GM21529 (cell line): Measurements from ENCODE around the gene TUBA4B.
A peak's percentile ranks its signal among the peaks of the same experiment; 100 is the strongest.
"Not testable (repeated sequence)": the region's sequence is repeated elsewhere in the genome, so short reads cannot be mapped to it uniquely, and the experiment has no call there.

Experiments used
- ATAC-seq: cut with Tn5 transposase; IDR thresholded peaks from one replicate; pipeline ENCODE4 v1.9.1; 2021; ENCODE audit not compliant: unreplicated experiment

Gene TUBA4B

DNA sequence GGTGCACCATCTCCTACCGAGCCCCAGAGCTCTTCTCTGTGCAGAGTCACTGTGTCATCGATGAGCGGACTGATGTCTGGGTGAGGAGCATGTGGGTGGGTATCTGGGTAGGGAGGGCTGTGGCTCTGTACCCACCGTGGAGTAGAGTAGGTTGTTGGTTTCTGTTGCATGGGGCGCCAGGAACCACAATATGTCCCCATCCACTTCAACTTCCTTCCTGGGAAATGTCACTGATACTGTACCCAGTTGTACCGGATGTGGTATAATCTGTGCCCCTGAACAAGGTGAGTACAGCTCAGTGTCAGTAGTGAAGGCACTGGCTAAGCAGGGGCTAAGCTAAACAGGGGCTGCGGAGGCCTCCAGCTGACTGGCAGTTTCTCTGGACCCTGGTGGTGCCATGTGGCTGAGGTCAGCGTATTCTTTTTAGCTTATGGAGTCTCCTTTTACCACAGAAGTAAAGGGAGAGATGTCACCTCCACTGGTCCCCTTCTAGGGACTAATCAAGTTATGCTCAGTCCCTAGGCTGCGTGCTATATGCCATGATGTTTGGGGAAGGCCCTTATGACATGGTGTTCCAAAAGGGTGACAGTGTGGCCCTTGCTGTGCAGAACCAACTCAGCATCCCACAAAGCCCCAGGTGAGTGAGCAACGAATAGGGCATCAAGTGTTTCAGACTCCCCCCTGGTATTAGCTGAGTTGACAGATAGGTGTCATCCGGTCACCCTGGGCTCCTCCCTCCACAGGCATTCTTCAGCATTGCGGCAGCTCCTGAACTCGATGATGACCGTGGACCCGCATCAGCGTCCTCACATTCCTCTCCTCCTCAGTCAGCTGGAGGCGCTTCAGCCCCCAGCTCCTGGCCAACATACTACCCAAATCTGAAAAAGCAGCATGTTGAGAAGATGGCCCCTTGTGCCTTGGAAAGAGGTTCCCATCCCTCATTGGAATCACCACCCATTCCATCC is 5.1 kb upstream of the TUBA4B start:
- no peak for ATAC-seq

DNA sequence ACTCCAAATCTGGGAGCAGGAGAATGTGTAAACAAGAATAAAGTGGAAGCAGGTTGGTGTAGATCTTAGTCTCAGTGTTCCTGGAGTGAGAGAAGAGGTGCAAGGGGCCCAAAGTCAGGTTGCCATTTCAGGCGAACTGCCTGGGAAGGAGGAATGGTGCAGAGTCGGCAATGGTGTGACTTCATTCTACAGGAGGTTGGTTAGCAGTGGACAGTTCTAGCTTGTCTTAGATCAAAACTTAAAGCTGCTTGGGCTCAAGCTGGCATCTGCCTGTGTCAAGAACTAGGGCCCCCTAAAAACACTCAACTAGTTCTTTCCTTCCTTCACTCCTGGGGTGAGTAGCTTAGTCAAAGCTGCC is 4.2 kb upstream of the TUBA4B start:
- ATAC-seq: no peak

DNA sequence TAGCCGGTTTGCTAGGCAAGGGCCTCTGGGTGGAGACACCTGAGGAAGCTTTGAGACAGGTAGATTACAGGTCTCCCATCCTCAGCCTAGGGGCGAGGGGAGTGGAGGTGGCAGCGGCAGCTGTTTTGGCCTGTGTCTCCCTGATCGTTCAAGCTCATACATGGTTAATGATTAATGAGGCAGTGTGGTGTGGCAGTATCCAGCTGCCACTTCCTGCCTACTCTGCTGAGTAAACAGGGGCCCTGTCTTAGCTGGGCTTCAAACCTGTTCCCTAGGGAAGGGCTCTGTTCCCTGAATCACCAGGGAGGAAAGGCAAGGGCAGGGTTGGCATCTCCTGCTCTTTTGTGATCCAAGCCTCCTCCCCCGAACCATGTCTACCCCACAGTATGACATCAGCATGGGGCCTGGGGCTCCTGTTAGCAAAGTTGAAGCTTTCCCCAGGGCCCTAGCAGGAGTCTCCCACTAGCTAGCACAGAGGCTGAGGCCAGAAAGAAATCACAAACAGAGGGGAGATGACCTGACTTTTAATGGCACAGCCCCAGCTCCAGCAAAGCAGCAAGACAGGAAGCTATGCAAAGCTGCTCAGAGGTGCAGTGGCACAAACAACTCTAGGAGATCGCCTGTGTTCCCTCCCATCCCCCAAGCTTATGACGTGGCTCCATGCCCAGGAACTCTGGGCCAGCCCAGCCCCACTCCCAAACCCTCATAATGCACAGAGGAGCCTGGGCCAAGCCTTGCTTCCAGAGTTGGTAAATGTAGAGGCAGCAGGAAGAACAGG is 3.7 kb upstream of the TUBA4B start:
- ATAC-seq: peak; percentile 30

DNA sequence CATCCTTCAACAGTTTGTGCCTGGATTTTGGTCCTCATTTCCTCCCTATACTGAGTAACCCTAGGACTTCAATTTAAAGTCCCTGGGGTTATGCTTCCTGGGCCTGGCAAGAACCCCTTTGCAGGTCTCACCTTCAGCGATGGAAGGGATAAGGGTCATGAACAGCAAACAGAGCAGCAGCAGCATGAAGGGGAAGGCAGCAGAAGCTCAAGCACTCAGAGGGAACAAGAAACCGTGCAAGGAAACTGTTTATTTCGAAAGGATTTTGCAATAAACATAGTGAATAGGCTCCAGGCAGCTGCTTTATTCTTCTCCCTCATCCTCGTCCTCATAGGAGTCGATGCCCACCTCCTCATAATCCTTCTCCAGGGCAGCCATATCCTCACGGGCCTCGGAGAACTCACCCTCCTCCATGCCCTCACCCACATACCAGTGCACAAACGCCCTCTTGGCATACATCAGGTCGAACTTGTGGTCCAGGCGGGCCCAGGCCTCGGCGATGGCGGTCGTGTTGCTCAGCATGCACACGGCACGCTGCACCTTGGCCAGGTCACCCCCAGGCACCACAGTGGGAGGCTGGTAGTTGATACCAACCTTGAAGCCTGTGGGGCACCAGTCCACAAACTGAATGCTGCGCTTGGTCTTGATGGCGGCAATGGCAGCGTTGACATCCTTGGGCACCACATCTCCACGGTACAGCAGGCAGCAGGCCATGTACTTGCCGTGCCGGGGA is 2.8 kb upstream of the TUBA4B start:
- ATAC-seq: no peak

DNA sequence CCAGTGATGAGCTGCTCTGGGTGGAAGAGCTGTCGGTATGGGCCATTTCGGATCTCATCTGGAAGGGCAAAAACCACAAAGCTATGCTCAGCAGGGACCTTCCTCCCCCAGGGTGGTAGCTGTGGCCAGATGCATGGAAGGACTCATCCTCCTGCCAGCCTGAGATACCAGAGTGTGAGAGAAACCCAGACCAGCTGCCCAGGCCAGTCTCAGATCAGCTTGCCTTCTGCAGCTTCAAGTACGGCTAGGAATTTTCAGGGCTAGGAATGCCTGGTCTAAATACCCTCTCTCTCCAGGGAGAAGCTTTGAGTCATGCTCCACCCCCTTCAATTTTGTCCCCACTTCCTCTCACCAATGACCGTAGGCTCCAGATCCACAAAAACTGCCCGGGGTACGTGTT is 1.4 kb upstream of the TUBA4B start:
- no peak for ATAC-seq

DNA sequence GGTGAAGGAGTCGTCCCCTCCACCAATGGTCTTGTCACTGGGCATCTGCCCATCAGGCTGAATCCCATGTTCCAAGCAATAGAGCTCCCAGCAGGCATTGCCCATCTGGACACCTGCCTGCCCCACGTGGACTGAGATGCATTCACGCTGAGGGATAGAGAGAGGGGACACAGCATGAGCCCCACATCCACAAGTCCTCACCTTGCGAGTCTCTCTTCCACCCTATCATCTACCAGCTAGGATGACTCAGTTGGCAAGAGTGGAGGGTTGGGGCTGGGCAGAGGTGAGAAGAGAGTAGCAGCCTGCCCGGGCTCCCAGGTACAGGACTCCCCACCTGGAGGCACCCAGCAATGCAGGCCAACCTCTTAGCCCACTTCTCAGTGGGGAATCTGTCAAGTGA is 959 bp upstream of the TUBA4B start:
- ATAC-seq: no peak

DNA sequence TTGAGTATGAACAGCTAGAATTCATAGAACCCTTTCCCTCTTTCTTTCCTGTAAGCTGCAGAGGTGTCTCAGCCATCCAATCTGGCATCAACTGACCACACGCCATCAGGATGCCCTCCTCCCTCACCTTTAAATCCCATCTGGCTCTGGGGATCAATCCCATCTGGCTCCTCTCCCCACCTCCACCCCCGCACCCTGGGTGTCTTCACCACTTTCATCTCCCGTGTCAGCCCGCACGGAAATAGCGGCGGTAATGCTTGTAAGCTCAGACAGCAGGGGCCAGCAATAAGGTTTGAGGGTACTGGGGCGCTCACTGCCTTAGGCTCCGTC is 508 bp upstream of the TUBA4B start:
- no peak for ATAC-seq

DNA sequence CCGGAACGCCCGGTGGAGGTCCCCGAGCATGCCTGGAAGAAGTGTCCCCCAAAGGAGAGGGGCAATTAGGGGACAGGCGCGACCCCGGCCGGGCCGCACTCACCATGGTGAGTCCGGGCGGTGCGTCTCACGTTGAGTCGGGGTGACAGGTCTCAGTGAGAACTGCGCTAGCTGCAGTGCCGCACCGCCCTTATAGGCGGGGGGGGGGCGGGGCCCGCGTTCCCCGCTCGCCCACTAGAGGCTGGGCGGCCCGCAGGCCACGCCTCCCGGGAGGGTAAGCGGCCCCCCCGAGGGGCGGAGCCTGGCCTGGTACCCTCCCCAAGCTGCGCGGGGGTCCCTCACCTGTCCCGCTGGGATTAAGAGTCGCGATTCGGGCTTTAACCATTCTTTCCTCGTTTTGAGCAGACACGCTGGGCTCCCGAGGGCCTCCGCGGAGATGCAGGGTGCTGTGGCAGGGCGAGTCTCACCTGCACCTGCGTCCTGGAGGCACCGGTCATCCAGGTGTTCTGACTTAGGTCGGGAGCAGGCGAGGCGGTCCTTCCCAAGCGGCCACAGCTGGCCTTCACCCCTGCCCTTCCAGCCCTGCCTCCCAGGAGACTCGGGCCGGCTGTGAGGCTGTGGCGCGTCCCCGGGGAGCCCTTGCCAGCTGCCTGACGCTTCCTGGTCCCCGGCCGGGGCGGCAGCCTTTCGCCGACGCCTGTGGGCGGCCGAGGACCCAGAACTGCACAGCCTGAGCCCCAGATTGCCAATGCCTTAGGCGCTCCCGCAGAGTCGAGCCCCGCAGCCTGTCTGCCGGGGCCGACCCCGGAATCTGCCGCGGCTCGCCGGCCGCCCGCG is 928 bp downstream of the TUBA4B start, which contains the start of gene TUBA4A:
Gene TUBA4A (minus strand): TSS at position 166 of the 837 bp plus-strand sequence. CDS start 60 bp downstream, at position 106.
- peak; percentile 53 for ATAC-seq

DNA sequence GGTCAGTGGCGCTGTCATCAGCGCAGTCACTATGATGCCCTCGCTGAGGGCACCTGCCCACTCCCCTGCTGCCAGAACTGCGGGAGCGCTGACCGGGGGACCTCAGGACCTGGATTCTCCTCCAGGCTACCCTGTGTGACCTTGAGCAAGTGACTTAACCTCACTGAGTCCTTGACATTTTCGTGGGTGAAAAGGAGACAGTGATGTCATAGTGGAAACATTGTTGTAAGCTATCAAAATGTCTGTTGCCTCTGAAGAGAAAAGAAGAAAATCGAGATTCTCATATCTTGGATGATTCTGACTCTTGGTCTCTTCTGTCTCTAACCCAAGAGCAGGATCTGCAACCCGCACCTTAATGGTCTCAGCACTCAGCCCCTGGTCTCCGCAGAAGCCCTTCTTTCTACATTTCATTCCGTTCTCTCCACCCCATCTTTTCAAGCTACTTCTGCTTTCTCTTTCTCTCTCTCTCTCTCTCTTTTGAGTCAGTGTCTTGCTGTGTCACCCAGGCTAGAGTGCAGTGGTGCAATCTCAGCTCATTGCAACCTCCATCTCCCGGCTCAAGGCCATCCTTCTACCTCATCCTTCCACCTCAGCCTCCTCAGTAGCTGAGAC is 1.7 kb downstream of the TUBA4B start:
- peak; percentile 26 for ATAC-seq

DNA sequence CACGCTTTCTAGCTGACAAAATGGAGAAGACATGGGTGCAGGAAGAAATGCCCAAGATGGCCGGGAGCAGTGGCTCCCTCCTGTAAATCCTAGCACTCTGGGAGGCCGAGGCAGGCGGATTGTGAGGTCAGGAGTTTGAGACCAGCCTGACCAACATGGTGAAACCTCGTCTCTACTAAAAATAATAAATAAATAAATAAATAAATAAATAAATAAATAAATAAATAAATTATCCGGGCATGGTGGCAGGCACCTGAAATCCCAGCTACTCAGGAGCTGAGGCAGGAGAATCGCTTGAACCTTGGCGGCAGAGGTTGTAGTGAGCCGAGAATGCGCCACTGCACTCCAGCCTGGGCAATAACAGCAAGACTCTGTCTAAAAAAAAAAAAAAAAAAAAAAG is 5.9 kb downstream of the TUBA4B start:
- ATAC-seq: not testable (repeated sequence)

DNA sequence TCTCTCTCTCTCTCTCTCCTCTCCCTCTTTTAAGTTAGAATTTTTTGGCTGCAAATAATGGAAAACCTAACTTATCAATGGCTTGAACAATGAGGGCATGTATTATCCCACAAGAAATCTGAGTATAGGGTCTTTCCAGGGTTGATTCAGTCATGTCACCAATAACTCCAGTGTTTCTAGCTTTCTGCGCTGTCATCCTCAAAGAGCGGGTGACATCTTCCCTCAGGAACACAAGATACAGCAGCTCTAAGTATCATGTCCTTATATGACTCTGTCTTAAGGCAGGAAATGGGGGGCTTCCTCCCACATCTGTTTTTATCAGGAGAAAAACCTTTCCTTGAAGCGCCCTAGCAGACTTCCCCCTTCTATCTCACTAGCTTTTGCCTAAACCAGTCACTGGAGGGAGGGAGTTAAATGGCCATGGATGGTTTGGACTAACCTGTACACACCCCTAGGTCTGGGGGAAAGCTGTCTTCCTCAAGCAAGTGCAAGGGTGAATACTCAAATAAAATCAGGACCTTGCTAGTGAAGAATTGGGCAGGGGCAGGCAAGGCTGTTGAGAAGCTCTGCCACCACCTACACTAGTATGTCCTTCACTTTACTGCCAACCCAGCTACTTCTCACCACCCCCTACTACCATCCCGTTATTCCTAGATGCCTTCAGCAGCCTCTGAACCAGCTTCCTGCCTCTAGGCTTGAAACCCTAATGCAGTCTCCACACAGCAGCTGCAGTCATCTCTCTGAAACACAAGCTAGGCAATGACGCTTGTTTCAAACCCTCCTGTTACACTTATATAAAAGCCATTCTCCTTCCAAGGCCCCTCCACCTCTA is 8.2 kb downstream of the TUBA4B start:
- no peak for ATAC-seq

DNA sequence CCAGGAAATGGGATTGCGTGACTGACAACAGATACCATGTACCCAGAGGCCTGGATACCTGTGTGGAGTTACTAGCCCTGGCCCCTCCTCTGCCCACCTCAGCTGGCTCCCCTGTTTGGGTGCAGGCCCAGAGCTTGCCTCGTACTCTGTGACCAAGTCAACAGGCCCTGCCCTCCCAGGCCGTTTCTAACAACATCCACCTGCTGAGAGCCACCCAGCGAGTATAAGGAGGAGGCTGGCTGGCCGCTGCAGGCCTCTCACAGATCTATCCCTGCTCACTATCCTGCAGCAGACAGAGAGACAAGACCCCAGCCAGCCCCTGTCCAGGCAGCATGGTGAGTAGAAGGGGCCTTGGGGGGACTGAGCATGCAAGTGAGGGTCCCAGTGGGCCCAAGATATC is 13.2 kb downstream of the TUBA4B start:
- ATAC-seq: no peak

DNA sequence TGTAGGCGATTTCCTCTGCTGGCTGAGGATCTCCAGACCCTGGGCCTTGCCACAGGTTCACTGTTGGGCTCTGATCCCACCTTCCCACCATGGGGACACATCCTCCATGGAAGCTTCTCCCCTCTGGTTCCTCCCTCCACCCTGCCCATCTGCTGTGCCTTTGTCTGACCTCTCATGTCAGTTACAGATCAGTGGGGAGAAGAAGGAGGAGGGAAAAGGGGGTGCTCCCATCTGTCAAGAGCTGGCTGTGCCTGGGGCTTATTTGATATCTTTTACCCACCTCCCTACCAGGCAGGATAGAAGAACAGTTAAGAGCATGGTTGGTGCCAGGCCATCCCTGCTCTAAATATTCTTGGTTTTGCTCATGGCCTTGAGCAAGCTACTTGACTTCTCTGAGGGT is 13.8 kb downstream of the TUBA4B start:
- ATAC-seq: no peak

DNA sequence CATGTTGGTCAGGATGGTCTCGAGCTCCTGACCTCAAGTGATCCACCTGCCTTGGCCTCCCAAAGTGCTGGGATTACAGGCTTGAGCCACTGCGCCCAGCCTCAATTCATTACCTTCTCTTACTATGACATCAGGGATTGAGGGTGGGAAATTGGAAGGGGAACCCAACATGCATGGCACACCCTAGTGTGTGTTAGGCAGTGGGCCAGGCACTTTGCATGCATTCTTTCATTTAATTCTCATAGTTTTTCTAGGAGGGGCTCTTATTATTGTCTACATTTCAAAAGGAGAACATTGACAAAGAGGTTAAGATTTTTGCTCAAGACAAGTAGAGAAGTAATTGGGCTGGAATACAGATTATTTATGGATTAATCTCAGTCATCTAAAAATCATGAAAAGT is 15.3 kb downstream of the TUBA4B start:
- ATAC-seq: no peak

DNA sequence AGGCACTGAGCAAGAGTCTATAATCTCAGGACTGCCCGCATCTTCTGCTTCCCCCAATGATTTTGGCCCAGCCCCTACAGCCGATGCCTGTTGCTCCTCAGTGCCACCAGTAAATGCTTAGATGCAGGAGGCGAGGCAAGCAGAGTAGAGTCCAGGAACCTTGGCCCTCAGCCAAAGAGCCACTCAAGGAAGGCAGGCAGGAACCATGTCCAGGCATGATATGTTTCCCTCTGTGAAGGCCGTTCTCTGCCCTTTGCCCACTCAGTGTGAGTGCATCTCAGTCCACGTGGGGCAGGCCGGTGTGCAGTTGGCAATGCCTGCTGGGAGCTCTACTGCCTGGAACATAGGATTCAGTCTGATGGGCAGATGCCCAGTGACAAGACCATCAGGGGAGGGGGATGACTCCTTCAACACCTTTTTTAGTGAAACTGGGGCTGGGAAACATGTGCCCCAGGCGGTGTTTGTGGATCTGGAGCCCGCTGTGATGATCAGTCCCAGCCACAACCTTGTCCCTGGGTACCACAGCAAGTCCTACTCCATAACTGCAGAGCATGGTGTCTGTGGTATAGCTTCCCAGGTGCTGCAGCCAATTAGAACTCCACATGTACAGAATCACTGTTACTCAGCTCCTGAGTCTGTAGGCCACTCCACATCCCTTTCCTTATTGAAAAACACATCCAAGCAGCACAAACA is 16.5 kb downstream of the TUBA4B start:
- ATAC-seq: no peak

DNA sequence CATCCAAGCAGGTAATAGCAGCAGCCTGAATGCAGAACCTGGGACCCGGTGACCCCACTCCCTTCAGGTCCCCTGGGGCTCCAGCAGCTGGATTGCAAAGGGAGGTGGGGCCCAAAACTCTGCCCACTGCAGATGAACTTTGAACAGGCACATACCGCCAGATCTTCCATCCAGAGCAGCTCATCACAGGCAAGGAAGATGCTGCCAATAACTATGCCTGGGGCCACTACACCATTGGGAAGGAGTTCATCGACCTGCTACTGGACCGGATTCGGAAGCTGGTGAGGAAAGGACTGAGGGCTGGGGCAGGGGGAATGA is 17.0 kb downstream of the TUBA4B start:
- ATAC-seq: no peak

DNA sequence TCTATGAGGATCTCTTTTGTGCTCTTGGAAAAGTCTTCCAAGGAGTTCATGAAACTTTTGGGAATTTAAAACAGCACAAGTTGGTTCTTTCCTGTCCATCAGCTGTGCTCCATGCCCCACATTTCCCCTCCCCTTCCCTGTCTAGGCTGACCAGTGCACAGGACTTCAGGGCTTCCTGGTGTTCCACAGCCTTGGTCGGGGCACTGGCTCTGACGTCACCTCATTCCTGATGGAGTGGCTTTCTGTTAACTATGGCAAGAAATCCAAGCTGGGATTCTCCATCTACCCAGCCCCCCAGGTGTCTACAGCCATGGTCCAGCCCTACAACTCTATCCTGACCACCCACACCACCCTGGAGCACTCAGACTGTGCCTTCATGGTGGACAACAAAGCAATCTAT is 18.0 kb downstream of the TUBA4B start:
- no peak for ATAC-seq

DNA sequence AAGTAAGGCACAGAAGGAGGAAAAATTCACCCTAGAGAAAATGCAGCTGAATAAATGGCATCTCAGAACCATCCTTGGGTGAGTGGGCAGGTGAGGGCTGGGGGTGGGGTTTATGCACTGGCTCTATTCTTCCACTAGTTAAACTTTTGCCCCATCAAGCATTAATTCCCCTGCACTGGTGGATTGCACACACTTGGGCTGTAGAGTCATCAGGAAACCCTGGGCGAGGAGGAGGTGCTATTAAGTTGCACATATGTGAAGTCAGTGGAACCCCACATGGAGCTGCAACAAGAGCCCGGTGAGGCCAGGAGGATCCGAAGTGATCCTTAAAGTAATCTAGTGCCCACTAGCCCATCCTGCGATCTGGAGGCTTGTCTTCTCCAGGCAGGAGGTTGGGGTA is 19.3 kb downstream of the TUBA4B start:
- ATAC-seq: no peak

DNA sequence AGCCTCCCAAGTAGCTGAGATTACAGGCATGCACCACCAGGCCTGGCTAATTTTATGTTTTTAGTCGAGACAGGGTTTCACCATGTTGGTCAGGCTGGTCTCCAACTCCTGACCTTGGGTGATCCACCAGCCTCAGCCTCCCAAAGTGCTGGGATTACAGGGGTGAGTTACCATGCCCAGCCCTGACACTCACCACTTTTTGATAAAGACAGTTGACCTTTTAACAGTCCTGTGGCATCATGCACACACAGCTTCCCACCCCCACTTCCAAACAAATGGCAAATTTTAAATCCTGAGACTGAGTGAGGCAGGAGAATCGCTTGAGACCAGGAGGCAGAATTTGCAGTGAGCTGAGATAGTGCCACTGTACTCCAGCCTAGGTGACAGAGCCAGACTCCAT is 20.0 kb downstream of the TUBA4B start:
- ATAC-seq: no peak
